IMR-90 (cell line): ENCODE results near the gene TOM1.

Experiments used
- BHLHE40 ChIP-seq: fragments of 150-350 bp; IDR thresholded peaks from 2 replicates; pipeline ENCODE4 v1.6.1; 2016; ENCODE audit warnings: mild to moderate bottlenecking, low read depth, low read length
- CTCF ChIP-seq: conservative IDR thresholded peaks from 2 replicates; pipeline ENCODE4 v1.5.1; 2012; ENCODE audit warnings: mild to moderate bottlenecking, low read depth, low read length, improper control_type of control experiment
- POLR2A ChIP-seq: IDR thresholded peaks from 2 replicates; pipeline ENCODE4 v1.6.1; 2012; ENCODE audit warnings: mild to moderate bottlenecking, low read depth, low read length
- RAD21 ChIP-seq: IDR thresholded peaks from 2 replicates; pipeline ENCODE4 v1.6.1; 2012; ENCODE audit warnings: low read length, improper control_type of control experiment
- RFX5 ChIP-seq: IDR thresholded peaks from 2 replicates; pipeline ENCODE4 v1.8.0; 2012; ENCODE audit warnings: low read depth, mild to moderate bottlenecking, low read length, moderate library complexity

- TF ChIP-seq CTCF (no peak), POLR2A (no peak), BHLHE40 (no peak), RFX5 (no peak), RAD21 (no peak)
Measured at GRCh38 chr22:35292786-35293185, 6.9 kb upstream of the TOM1 start.
